ENCODE results near the gene HIVEP3. TPM values are rescaled to one million over a fixed set of nuclear protein-coding genes. Genes with fewer than 3 reads are reported as not detected.

HIVEP3 gene
- total RNA-seq, 1 donor from 2014 or later, result 5.7 TPM

DNA sequence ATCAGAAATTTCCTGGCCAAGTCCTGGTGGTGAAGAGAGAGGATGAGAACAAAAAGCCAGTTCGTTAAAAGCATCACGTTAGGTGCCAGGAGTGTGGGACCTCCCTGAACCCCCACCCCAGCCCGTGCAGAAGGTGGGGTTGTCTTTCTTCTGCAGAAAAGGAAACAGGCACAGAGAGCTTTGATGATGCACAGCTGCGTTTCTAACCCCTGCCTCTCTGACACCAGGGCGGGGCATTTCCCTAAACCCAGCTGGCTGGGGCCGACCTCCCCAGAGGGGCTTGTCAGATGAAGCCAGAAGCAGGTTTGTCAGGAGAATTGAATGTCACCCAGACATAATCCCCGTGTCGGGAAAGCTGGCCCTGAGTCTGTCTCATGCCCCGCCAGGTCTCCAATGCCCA is 244.9 kb downstream of the HIVEP3 start:
- Histone ChIP-seq H3K4me1 (peaks cover 34% of the 10 kb centered on the region), H3K9me3 (replicated peaks) (no peaks in the 10 kb centered on the region), H3K27me3 (ENCODE audit: low read depth) (no peaks in the 10 kb centered on the region), H3K27ac (replicated peaks) (no peak overlapping the region), H3K4me3 (no peak overlapping the region), H3K36me3 (no peaks in the 10 kb centered on the region)
- no peak for DNase-seq
- TF ChIP-seq, protein P1, sequence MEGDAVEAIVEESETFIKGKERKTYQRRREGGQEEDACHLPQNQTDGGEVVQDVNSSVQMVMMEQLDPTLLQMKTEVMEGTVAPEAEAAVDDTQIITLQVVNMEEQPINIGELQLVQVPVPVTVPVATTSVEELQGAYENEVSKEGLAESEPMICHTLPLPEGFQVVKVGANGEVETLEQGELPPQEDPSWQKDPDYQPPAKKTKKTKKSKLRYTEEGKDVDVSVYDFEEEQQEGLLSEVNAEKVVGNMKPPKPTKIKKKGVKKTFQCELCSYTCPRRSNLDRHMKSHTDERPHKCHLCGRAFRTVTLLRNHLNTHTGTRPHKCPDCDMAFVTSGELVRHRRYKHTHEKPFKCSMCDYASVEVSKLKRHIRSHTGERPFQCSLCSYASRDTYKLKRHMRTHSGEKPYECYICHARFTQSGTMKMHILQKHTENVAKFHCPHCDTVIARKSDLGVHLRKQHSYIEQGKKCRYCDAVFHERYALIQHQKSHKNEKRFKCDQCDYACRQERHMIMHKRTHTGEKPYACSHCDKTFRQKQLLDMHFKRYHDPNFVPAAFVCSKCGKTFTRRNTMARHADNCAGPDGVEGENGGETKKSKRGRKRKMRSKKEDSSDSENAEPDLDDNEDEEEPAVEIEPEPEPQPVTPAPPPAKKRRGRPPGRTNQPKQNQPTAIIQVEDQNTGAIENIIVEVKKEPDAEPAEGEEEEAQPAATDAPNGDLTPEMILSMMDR (IDR thresholded peaks at IDR 0.05; ENCODE audit: borderline replicate concordance), result no peak
- intact Hi-C loops (cut with micrococcal nuclease), result no loop called here

DNA sequence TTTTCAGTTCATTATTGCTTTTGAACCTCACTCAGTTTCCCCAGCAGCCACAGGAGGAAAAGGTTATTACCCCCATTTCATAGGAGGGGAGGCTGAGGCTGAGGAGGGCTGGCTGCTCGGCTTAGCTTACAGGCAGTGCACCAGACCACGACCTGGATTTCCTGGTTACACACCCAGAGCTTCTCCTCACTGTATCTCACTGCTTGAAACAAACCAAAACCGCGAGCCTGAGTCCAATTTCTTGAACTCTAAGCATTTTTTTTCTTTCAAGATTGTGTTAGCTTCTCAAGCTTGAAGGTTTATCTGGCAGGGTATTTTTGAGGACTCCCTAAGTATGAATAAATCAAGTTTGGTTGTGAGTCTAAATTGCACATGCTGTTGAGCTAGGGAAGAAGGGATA is 245.3 kb downstream of the HIVEP3 start:
- Histone ChIP-seq H3K27me3 (ENCODE audit: low read depth) (no peaks in the 10 kb centered on the region), H3K36me3 (no peaks in the 10 kb centered on the region), H3K27ac (replicated peaks) (no peak overlapping the region), H3K9me3 (replicated peaks) (no peaks in the 10 kb centered on the region), H3K4me3 (no peak overlapping the region), H3K4me1 (peaks cover 30% of the 10 kb centered on the region)
- TF ChIP-seq, protein P1 (IDR thresholded peaks at IDR 0.05; ENCODE audit: borderline replicate concordance), result no peak
- intact Hi-C loops (cut with micrococcal nuclease), result no loop called here
- no peak for DNase-seq

DNA sequence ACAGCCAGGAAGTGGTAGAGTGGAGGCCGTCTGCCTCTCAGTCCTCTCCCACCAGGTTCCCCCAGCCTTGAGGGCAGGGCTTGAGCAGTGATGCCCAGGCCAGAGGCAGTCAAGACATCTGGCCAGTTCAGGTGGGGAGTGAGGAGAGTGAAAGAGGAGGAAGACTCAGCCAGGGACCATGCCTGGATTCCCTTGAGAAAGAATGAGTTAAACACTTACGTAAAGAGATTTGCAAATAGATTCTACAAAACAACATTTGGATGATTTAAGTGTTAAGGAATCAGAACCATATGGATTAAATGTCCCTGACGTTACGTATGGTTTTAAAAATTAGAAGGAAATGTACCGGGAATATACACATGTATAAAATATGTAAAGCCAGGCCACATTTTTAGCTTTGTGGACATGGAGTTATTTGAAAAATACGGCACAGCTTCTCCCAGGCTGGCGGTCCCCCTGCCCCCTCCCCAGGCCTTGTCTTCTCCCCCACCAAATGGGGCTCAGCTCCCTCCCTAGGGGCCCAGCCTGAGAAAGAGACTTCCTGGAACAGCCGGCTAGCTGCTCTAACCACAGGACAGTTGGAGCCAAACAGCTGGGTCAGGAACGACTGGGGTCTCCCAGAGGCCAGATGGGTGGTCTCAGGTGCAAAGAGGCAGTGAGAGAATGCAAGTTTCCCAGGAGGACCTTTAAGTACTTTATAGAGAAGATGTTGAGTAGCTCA is 245.9 kb downstream of the HIVEP3 start:
- no peaks in the 10 kb centered on the region for H3K27me3 ChIP-seq (ENCODE audit: low read depth)
- TF ChIP-seq, protein P1 (IDR thresholded peaks at IDR 0.05; ENCODE audit: borderline replicate concordance), result no peak
- intact Hi-C loops (cut with micrococcal nuclease), result no loop called here
- no peaks in the 10 kb centered on the region for H3K36me3 ChIP-seq
- no peak overlapping the region for H3K27ac ChIP-seq (replicated peaks)
- peaks cover 25% of the 10 kb centered on the region for H3K4me1 ChIP-seq
- no peak for DNase-seq
- no peak overlapping the region for H3K4me3 ChIP-seq
- no peaks in the 10 kb centered on the region for H3K9me3 ChIP-seq (replicated peaks)

DNA sequence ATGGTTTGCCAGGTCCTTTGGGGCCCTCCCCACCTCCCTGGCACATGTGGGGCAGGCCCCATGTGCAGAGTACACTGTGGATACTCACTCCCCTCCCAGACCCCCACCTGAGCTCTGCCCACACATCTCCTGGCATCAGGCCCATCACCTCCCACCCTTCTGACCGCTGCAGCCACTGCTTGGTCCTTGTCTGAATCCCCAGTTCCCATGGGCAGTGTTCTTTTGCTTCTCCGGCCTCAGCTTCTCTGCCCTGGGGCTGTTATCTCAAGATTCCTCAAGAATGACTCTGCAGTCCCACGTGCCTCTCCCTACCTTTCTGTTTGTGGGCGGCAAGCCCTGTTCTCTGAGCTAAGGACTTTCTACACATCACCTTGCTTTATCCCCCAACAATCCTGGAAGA is 246.5 kb downstream of the HIVEP3 start:
- intact Hi-C loops (cut with micrococcal nuclease), result no loop called here
- TF ChIP-seq, protein P1 (IDR thresholded peaks at IDR 0.05; ENCODE audit: borderline replicate concordance), result no peak
- no peak overlapping the region for H3K4me3 ChIP-seq
- H3K4me1 ChIP-seq, result peaks cover 23% of the 10 kb centered on the region
- H3K36me3 ChIP-seq, result no peaks in the 10 kb centered on the region
- no peak overlapping the region for H3K27ac ChIP-seq (replicated peaks)
- no peak for DNase-seq
- no peaks in the 10 kb centered on the region for H3K27me3 ChIP-seq (ENCODE audit: low read depth)
- H3K9me3 ChIP-seq (replicated peaks), result no peaks in the 10 kb centered on the region

DNA sequence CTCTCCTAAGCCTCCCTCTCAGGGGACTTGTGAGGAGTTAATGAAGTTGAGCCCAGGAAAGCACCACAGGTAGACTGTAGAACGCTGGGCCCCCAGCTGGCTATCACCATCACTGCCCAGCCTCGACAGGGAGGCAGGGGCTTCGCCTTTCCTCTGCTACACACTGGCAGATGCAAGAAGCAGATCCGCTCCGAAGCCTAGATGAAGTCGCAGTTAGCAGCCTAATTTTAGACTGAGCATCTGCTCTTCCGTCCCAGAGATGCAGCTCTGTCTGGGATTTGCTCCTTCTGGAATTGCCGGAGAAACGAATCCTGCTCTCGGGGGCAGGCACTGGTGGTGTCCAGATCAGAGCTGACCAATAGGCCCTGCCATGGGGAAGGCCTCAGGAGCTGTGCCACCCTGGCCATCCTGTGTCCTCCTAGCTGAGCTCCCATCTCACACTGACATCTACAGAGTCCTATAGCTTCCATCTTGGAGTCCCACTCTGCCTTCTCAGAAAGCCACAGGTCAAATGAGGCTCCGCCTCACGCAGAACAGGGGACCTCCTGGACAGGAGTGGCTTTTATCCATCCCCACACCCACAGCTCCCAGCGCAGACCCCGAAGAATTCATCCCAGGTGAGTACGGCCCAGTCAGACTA is 247.5 kb downstream of the HIVEP3 start:
- intact Hi-C loops (cut with micrococcal nuclease), result no loop called here
- Histone ChIP-seq H3K4me3 (no peak overlapping the region), H3K4me1 (peaks cover 23% of the 10 kb centered on the region), H3K9me3 (replicated peaks) (no peaks in the 10 kb centered on the region), H3K27me3 (ENCODE audit: low read depth) (no peaks in the 10 kb centered on the region), H3K36me3 (no peaks in the 10 kb centered on the region), H3K27ac (replicated peaks) (no peak overlapping the region)
- TF ChIP-seq, protein P1 (IDR thresholded peaks at IDR 0.05; ENCODE audit: borderline replicate concordance), result no peak
- DNase-seq, result no peak

Measured in left ventricle myocardium inferior (tissue), 1 donor.